Thymus (tissue), 14 donors: ENCODE data around the gene AQP11. TPM values are rescaled to one million over a fixed set of nuclear protein-coding genes. Genes with fewer than 3 reads are reported as not detected.
"Not testable (repeated sequence)": the region's sequence is repeated elsewhere in the genome, so short reads cannot be mapped to it uniquely, and the experiment has no call there.

Experiments used
- DNase-seq, 9 donors: peaks; one replicate each; pipeline ENCODE4 v3.0.0-alpha.2; 2013; ENCODE audit warnings: low spot score in 9 of 9, low read depth in 6 of 9, missing footprints in 1 of 9
- H3K27ac ChIP-seq, 2 donors: one replicate each; pipeline ENCODE4 v1.5.1; 2013; ENCODE audit warnings: control low read depth in 1 of 2, low read depth in 1 of 2, low read length in 1 of 2, mild to moderate bottlenecking in 1 of 2, moderate library complexity in 1 of 2
- H3K27me3 ChIP-seq, 2 donors: one replicate each; pipeline ENCODE4 v1.5.1; 2013; ENCODE audit warnings: low read length in 1 of 2; ENCODE audit not compliant: control insufficient read depth in 2 of 2, insufficient read depth in 1 of 2
- H3K36me3 ChIP-seq, 2 donors: one replicate each; pipeline ENCODE4 v1.5.1; 2013; ENCODE audit warnings: low read length in 1 of 2, mild to moderate bottlenecking in 1 of 2, moderate library complexity in 1 of 2; ENCODE audit not compliant: control insufficient read depth in 2 of 2, insufficient read depth in 2 of 2
- H3K4me1 ChIP-seq, 2 donors: one replicate each; pipeline ENCODE4 v1.5.1; 2013; ENCODE audit warnings: low read length in 2 of 2; ENCODE audit not compliant: control insufficient read depth in 2 of 2, insufficient read depth in 2 of 2
- H3K4me3 ChIP-seq, 2 donors: one replicate each; pipeline ENCODE4 v1.5.1; 2013; ENCODE audit warnings: low read length in 2 of 2, control low read depth in 1 of 2, mild to moderate bottlenecking in 1 of 2
- H3K9me3 ChIP-seq, 2 donors: one replicate each; pipeline ENCODE4 v1.5.1; 2013; ENCODE audit warnings: low read length in 1 of 2, mild to moderate bottlenecking in 1 of 2; ENCODE audit not compliant: control insufficient read depth in 2 of 2, insufficient read depth in 1 of 2
- WGBS: extraction: QIAGEN DNeasy Blood & Tissue Kit; methylation state at CpG from one replicate; pipeline ENCODE4 v1.1.7; 2013; 5-methylcytosine and 5-hydroxymethylcytosine counted together
- long read RNA-seq, 10 donors: transcript quantifications; one replicate each; lab custom pipeline, GENCODE V29; 2026
- polyA plus RNA-seq: library from polyadenylated mRNA; stranded (reverse); fragments of 200-250 nt; gene quantifications from one replicate; pipeline ENCODE4 v1.2.3, GENCODE V29; 2013
- total RNA-seq: library from RNA; stranded (reverse); fragments of 120-200 nt; gene quantifications from one replicate; pipeline ENCODE4 v1.2.4, GENCODE V29; 2013
- donor health status: healthy.

Gene AQP11, protein sequence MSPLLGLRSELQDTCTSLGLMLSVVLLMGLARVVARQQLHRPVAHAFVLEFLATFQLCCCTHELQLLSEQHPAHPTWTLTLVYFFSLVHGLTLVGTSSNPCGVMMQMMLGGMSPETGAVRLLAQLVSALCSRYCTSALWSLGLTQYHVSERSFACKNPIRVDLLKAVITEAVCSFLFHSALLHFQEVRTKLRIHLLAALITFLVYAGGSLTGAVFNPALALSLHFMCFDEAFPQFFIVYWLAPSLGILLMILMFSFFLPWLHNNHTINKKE
- 0.14 TPM for total RNA-seq
- 0.23 TPM for polyA plus RNA-seq
- long read RNA-seq, donor 1: 0 reads
- long read RNA-seq, donor 2: 0 reads
- long read RNA-seq, donor 3, partial matches to known transcripts: 227 of 228 reads
- long read RNA-seq, donor 3, other reads (novel, unspliced or antisense): 0 of 228 reads
- long read RNA-seq, donor 4, partial matches to known transcripts: 23 of 123 reads
- long read RNA-seq, donor 4, other reads (novel, unspliced or antisense): 100 of 123 reads
- long read RNA-seq, donor 5, partial matches to known transcripts: 143 of 267 reads
- long read RNA-seq, donor 5, other reads (novel, unspliced or antisense): 122 of 267 reads
- long read RNA-seq, donor 6, partial matches to known transcripts: 83 of 175 reads
- long read RNA-seq, donor 6, other reads (novel, unspliced or antisense): 92 of 175 reads
- long read RNA-seq, donor 7, partial matches to known transcripts: 87 of 232 reads
- long read RNA-seq, donor 7, other reads (novel, unspliced or antisense): 145 of 232 reads
- long read RNA-seq, donor 8: 0 reads
- long read RNA-seq, donor 9, partial matches to known transcripts: 0 of 1 reads
- long read RNA-seq, donor 9, other reads (novel, unspliced or antisense): 0 of 1 reads
- long read RNA-seq, donor 10: 0 reads

GRCh38 chr11:77589521-77590193 lies at the start of gene AQP11:
Gene AQP11 (plus strand): TSS chr11:77589953. CDS start chr11:77589993, 40 bp downstream.
- Histone ChIP-seq H3K27me3 (peaks cover 3 to 22% of the 10 kb centered on the region in 2 donors), H3K4me3 (peak within 1 kb of the TSS; percentile 41 to 70), H3K4me1 (peaks cover 6 to 11% of the 10 kb centered on the region in 2 donors), H3K9me3 (no peaks in the 10 kb centered on the region), H3K36me3 (no peaks in the 10 kb centered on the region), H3K27ac (no peak within 1 kb of the TSS)
- DNase-seq: peak in 5 of 9 donors; percentile 13 to 60 (median 37)
- under 1% methylated on average over 75 of the region's 75 CpGs for WGBS

DNA sequence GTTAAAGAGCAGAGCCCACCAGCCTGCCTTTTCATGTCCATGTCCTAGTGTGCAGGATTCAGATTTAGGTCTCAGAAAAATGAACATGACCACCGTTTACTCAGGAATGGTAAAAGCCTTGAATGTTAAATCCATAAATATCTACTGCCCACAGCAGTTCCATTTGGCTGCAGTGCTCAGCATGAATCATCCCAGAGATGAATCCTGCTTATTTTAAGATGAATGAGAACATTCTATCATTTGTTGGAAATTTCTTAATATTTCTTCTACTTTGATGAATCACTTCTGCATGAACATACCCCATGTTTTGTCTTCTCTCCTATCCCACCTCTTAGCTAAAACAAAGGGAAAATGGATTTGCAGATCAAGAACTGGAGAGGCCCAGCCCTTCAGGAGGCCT lies 47.5 kb upstream of the AQP11 start:
- H3K36me3 ChIP-seq: no peaks in the 10 kb centered on the region
- H3K9me3 ChIP-seq: no peaks in the 10 kb centered on the region
- 93% methylated on average over 1 of the region's 1 CpG for WGBS

GRCh38 chr11:77547047-77547836 lies 42.5 kb upstream of the AQP11 start:
- Histone ChIP-seq H3K9me3 (no peaks in the 10 kb centered on the region), H3K4me1 (no peaks in the 10 kb centered on the region), H3K27ac (no peak overlapping the region), H3K4me3 (no peak overlapping the region), H3K36me3 (no peaks in the 10 kb centered on the region), H3K27me3 (no peaks in the 10 kb centered on the region)
- WGBS: 97% methylated on average over 7 of the region's 7 CpGs
- no peak for DNase-seq

More for the DNA sequence above, 47.5 kb upstream of the AQP11 start:
- DNase-seq: no peak
- H3K27me3 ChIP-seq: no peaks in the 10 kb centered on the region
- H3K27ac ChIP-seq: no peak overlapping the region
- no peak overlapping the region for H3K4me3 ChIP-seq
- no peaks in the 10 kb centered on the region for H3K4me1 ChIP-seq

DNA sequence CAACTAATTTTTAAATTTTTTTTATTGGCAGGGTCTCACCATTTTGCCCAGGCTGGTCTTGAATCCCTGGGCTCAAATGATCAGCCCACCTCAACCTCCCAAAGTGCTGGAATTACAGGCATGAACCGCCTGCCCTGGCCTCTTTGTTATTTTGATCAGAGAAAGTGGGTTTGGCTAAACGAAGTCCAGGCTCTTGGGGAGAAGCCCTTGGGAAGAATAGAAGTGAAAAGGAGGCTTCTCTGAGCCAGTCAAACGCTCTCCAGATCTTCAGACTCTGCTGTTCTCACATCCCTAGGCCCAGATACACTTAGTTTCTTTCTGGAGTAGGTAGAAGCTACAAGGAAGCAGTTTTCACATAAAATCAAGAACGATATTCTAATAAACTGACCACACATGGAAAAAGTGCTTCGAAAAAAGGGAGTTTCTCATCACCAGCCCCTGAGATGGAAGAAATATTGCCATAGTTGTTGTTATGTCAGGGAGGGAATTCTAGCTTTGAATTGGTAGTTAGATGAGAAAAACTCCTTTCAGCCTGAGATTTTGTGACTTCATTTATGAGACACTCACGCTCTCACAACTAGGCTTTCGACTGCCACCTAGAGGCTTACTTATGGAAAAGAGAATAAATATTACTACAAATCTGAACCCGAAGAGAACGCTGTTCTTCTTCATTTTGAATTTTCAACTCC lies 41.7 kb upstream of the AQP11 start:
- WGBS: 39% methylated on average over 9 of the region's 9 CpGs
- Histone ChIP-seq H3K4me3 (no peak overlapping the region), H3K4me1 (no peaks in the 10 kb centered on the region), H3K9me3 (no peaks in the 10 kb centered on the region), H3K27ac (no peak overlapping the region), H3K27me3 (no peaks in the 10 kb centered on the region), H3K36me3 (no peaks in the 10 kb centered on the region)
- DNase-seq: peak; percentile 11 to 73 (median 30)

DNA sequence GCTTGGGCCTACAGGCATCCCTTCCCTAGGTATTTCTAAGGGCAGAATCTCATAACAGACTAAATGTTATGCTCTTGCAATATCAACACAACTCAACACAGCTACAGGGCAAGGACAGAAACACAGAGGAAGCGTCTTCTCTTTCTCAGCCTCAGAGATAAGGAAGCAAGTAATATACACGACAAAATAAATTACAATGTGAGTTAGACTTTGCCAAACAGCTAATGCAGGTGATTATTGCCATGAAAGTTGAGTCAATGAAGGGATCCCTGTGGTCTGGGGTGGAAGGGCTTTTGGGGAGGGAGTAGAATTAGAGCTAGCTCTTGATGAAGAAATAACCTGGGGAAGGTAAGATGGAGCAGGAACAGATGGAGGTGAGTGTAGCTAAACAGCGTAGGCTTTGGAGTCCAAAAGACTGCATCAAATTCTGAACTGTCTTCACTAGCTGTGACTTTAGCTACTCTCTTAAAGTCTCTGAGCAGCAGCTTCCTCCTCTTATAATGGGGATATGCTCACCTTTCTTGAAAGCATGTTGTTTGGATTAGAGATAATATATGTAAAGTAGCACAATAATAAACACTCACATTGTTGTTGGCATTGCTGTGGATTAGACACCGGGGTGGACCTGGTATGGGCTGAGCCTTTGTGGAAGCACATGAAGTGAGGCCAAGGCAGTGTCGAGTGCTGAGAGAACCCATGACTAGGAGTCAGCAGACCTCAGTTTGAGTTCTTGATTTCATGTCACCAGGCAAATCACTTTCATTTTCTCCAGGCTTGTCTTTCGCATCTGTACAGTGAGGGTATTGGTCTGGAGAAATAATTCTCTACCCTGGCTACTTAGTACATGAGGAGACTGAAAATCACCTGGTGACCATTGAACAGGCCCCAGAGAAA lies 41.0 kb upstream of the AQP11 start:
- Histone ChIP-seq H3K27me3 (no peaks in the 10 kb centered on the region), H3K9me3 (no peaks in the 10 kb centered on the region), H3K4me3 (no peak overlapping the region), H3K4me1 (no peaks in the 10 kb centered on the region), H3K36me3 (no peaks in the 10 kb centered on the region), H3K27ac (no peak overlapping the region)
- no peak for DNase-seq
- 85% methylated on average over 6 of the region's 6 CpGs for WGBS

DNA sequence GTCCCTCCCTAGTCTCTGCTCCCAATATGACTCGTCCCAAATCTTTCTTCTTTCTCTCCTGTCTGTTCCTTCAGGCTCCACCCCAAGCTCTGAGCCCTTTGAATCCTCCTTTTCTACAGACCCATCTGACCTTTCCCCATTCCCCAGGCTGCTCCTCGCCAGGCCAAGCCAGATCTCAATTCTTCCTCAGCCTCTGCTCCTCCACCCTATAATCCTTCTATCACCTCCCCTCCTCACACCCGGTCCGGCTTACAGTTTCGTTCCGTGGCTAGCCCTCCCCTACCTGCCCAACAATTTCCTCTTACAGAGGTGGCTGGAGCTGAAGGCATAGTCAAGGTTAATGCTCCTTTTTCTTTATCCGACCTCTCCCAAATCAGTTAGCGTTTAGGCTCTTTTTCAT lies 38.3 kb upstream of the AQP11 start:
- H3K27me3 ChIP-seq, H3K9me3 ChIP-seq, H3K4me1 ChIP-seq, H3K27ac ChIP-seq, H3K4me3 ChIP-seq, H3K36me3 ChIP-seq, DNase-seq: not testable (repeated sequence)
- WGBS: 94% methylated on average over 8 of the region's 8 CpGs

- no peaks in the 10 kb centered on the region for H3K4me1 ChIP-seq
- 84% methylated on average over 5 of the region's 5 CpGs for WGBS
- no peaks in the 10 kb centered on the region for H3K27me3 ChIP-seq
- no peak for DNase-seq
- no peaks in the 10 kb centered on the region for H3K9me3 ChIP-seq
- no peaks in the 10 kb centered on the region for H3K36me3 ChIP-seq
- H3K4me3 ChIP-seq: no peak overlapping the region
- H3K27ac ChIP-seq: no peak overlapping the region
These were observed 32.2 kb upstream of the AQP11 start for GRCh38 chr11:77557553-77557952.
